Type B pancreatic cell (in vitro differentiated cells): Measurements from ENCODE around the gene SZT2. TPM values are rescaled to one million over a fixed set of nuclear protein-coding genes. Genes with fewer than 3 reads are reported as not detected.

Source experiments
- DNase-seq: peaks from one replicate; pipeline ENCODE4 v3.0.0; 2021; ENCODE audit warnings: mixed read lengths; ENCODE audit not compliant: unreplicated experiment; ENCODE audit errors: extremely low spot score
- H3K27ac Mint-ChIP-seq: 2 replicates; pipeline ENCODE4 v1.8.0; 2021; ENCODE audit warnings: mild to moderate bottlenecking, mixed read lengths
- H3K27me3 Mint-ChIP-seq: 2 replicates; pipeline ENCODE4 v1.8.0; 2021; ENCODE audit warnings: mixed read lengths
- H3K36me3 Mint-ChIP-seq: 2 replicates; pipeline ENCODE4 v1.8.0; 2021; ENCODE audit warnings: mixed read lengths
- H3K4me1 Mint-ChIP-seq: one replicate; pipeline ENCODE4 v1.8.0; 2021; ENCODE audit warnings: mixed read lengths; ENCODE audit not compliant: unreplicated experiment
- H3K4me3 Mint-ChIP-seq: 2 replicates; pipeline ENCODE4 v1.8.0; 2021; ENCODE audit warnings: mild to moderate bottlenecking, mixed read lengths
- H3K9me3 Mint-ChIP-seq: 2 replicates; pipeline ENCODE4 v1.8.0; 2021; ENCODE audit warnings: mixed read lengths
- total RNA-seq: library from RNA; stranded (reverse); gene quantifications from 2 replicates; pipeline ENCODE4 v1.2.1, GENCODE V29; 2021; ENCODE audit warnings: low replicate concordance
- TF ChIP-seq, protein P1 (sequence below): fragments of 200-600 bp; sonication (generic); conservative IDR thresholded peaks from 2 replicates; pipeline ENCODE4 v1.5.0; 2021; ENCODE audit warnings: antibody characterized with exemption, mild to moderate bottlenecking

SZT2 gene
- total RNA-seq, 1 donor from 2014 or later: 65.7 TPM

DNA sequence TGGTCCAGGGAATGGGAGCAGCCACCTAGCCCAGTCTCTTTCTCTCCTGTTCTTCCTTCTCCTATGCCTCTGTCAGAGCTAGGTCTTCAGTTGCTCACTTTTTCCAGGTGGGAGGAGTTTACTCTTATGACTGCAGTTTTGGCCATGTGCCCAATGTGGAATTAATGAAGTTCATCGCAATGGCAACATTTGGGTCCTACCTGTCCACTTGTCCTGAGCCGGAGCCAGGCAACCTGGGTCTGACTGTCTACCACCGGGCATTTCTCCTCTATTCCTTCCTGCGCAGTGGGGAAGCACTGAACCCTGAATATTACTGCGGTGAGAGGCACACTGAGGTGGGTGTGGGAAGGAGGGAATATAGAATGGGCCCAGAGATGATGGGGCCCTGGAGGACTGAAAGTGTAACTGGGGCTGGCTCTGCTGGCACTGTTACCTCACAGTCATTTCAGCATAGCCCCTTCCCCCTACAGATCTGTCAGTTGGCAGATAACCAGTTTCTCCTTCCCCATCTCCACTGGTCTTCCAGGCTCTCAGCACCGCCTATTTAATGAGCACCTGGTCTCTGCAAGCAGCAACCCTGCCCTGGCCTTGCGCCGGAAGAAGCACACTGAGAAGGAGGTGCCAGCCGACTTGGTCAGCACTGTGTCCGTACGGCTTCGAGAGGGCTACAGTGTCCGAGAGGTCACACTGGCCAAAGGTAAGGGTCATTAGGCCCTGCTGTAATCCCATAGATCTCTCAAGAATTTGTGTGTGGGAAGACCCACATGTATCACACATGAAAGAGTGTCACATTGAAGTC, 30.1 kb downstream of the SZT2 start:
- TF ChIP-seq, protein P1, sequence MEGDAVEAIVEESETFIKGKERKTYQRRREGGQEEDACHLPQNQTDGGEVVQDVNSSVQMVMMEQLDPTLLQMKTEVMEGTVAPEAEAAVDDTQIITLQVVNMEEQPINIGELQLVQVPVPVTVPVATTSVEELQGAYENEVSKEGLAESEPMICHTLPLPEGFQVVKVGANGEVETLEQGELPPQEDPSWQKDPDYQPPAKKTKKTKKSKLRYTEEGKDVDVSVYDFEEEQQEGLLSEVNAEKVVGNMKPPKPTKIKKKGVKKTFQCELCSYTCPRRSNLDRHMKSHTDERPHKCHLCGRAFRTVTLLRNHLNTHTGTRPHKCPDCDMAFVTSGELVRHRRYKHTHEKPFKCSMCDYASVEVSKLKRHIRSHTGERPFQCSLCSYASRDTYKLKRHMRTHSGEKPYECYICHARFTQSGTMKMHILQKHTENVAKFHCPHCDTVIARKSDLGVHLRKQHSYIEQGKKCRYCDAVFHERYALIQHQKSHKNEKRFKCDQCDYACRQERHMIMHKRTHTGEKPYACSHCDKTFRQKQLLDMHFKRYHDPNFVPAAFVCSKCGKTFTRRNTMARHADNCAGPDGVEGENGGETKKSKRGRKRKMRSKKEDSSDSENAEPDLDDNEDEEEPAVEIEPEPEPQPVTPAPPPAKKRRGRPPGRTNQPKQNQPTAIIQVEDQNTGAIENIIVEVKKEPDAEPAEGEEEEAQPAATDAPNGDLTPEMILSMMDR: no peak
- no peaks in the 10 kb centered on the region for H3K27me3 Mint-ChIP-seq
- peaks cover 12% of the 10 kb centered on the region for H3K36me3 Mint-ChIP-seq
- DNase-seq: no peak
- H3K27ac Mint-ChIP-seq: no peak overlapping the region
- no peaks in the 10 kb centered on the region for H3K9me3 Mint-ChIP-seq
- no peak overlapping the region for H3K4me3 Mint-ChIP-seq
- no peaks in the 10 kb centered on the region for H3K4me1 Mint-ChIP-seq

DNA sequence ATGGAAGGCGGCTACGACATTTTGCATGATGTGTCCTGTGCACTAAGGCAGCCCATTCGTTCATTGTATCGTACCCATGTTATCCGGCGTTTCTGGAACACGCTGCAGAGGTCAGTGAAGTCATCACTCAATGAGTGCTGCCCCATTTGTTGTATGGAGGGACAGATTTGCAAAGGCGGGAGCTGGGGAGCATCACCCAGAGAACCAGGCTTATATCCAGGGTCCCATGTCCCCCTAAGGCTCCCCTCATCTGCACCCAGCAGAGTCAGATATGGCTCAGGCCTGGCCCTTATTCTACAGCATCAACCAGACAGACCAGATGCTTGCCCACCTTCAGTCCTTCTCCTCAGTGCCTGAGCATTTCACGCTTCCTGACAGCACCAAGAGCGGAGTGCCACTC, 31.2 kb downstream of the SZT2 start:
- Mint-ChIP-seq H3K9me3 (no peaks in the 10 kb centered on the region), H3K27ac (no peak overlapping the region), H3K4me3 (no peak overlapping the region), H3K27me3 (no peaks in the 10 kb centered on the region), H3K36me3 (peaks cover 10% of the 10 kb centered on the region), H3K4me1 (no peaks in the 10 kb centered on the region)
- TF ChIP-seq, protein P1: no peak
- no peak for DNase-seq

DNA sequence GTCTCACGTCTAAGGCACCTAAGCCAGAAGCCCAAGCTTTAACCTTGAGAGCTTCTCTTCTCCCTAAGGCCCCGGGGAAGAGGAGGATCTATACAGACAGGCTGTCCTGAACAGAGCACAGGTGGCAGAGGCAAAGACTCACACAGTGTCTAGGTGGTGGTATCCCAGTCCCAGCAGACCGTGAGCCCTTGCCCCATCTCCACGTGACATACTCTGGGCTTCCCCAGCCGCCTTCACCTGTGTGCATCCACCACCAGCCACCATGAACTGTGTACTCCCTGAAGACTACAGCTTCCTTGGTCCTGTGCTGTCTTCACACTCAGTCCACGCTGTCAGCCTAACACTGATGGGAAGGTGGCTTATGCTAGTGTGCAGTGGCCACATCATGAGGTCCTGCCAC, 31.7 kb downstream of the SZT2 start:
- TF ChIP-seq, protein P1: no peak
- Mint-ChIP-seq H3K4me1 (no peaks in the 10 kb centered on the region), H3K36me3 (peaks cover 10% of the 10 kb centered on the region), H3K9me3 (no peaks in the 10 kb centered on the region), H3K27ac (no peak overlapping the region), H3K4me3 (no peak overlapping the region), H3K27me3 (no peaks in the 10 kb centered on the region)
- no peak for DNase-seq

DNA sequence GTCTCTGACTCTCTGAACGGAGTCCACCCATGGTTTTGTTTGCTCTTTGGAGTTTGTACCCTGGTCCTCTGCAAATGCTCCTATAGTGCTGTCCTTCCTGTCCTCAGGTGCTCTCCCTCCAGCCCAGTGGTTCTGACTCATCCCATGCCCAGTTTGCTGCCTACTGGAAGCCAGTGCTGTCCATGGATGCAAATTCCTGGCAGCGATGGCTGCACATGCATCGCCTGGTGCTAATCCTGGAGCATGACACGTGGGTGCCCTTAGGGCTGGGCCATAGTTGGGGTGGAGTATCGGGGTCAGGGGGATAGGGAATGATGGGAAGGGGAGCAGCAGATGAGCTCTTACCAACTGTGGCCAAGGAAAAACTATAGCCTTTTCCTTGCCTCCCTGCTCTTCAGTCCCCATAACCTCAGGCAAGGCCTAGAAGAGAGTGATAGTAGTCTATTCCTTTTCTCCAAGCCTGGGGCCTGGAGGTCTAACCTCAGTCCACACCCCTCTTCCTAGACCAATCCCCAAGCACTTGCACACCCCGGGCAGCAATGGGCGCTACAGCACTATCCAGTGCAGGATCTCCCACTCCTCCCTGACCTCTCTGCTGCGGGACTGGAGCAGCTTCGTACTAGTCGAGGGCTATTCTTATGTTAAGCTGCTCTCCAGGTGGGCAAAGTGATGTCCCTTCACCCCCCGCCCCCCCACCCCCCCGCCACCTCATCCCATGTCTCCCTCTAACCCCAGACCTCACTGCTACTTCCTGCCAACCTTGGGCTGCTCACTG, 32.5 kb downstream of the SZT2 start:
- no peak for DNase-seq
- H3K4me1 Mint-ChIP-seq: no peaks in the 10 kb centered on the region
- TF ChIP-seq, protein P1: no peak
- H3K9me3 Mint-ChIP-seq: no peaks in the 10 kb centered on the region
- no peak overlapping the region for H3K27ac Mint-ChIP-seq
- no peak overlapping the region for H3K4me3 Mint-ChIP-seq
- peaks cover 14% of the 10 kb centered on the region for H3K36me3 Mint-ChIP-seq
- no peaks in the 10 kb centered on the region for H3K27me3 Mint-ChIP-seq

DNA sequence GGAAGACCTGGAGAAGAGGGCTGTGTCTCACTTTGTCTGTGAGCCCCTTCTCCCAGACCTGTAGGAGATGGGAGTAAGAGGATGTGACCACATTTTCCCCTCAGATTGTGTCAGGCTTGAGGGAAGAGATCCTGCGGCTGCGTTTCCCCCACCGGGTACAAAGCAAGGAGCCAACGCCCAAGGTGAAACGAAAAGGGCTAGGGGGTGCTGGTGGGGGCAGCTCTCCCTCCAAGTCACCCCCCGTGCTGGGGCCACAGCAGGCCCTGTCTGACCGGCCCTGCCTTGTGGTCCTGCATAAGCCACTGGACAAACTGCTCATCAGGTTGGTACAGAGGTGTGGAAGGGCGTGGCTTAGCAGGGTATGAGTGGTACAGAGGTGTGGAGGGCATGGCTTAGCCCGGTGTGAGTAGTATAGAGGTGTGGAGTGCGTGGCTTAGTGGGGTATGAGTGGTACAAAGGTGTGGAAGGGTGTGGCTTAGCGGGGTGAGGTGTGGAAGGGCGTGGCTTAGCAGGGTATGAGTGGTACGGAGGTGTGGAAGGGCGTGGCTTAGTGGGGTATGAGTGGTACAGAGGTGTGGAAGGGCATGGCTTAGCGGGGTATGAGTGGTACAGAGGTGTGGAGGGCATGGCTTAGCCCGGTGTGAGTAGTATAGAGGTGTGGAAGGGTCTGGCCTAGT, 33.4 kb downstream of the SZT2 start:
- no peak overlapping the region for H3K4me3 Mint-ChIP-seq
- no peaks in the 10 kb centered on the region for H3K9me3 Mint-ChIP-seq
- peak overlapping the region; percentile 46 for H3K27ac Mint-ChIP-seq
- TF ChIP-seq, protein P1: no peak
- H3K4me1 Mint-ChIP-seq: no peaks in the 10 kb centered on the region
- H3K27me3 Mint-ChIP-seq: no peaks in the 10 kb centered on the region
- no peak for DNase-seq
- H3K36me3 Mint-ChIP-seq: peaks cover 14% of the 10 kb centered on the region
